ENCODE measurements around the gene RAD51B.
"Not testable (repeated sequence)": the region's sequence is repeated elsewhere in the genome, so short reads cannot be mapped to it uniquely, and the experiment has no call there.

RAD51B gene

DNA sequence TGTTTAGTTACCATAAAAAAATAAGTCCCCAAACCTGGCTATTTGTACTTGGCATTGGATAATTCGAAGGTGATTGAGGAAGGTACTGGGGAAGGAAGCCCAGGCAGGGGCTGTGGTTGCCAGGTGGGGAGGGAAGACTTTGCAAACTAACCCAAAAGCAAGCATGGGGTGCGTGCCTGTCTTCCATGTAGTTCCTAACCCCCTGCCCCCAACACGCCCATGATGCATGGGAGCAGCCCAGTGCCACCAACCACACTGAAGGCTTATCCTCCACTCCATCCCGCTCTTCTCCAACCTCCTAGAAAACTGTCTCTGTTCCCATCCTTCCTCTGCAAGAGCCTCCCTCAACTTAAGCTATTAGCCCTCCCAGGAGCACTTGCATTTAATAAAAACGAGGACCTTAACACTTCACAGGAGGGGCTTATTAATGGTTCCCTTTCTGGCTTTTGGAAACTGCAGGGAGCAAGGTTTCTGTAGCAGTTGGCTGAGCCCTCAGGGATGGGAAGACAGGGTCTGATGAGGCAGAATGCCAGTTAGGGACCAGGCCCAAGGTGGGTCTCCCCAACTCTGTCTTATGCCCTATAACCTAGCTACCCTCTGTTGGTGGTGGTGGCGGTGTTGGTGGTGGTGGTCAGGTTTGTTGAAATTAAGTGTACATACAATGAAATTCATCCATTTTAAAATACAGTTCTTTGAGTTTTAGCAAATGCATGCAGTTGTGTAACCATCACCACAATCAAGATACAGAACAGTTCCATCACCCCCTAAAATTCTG is 877.3 kb downstream of the RAD51B start:
- H3K27me3 Mint-ChIP-seq (ENCODE audit: low read depth) = no peaks in the 10 kb centered on the region
- H3K9me3 Mint-ChIP-seq = no peaks in the 10 kb centered on the region
- peaks cover 16% of the 10 kb centered on the region for H3K4me1 Mint-ChIP-seq (ENCODE audit: low read depth)
- H3K36me3 Mint-ChIP-seq (ENCODE audit: low read depth) = no peaks in the 10 kb centered on the region
- H3K4me3 Mint-ChIP-seq = no peak overlapping the region
- no peak overlapping the region for H3K27ac Mint-ChIP-seq

DNA sequence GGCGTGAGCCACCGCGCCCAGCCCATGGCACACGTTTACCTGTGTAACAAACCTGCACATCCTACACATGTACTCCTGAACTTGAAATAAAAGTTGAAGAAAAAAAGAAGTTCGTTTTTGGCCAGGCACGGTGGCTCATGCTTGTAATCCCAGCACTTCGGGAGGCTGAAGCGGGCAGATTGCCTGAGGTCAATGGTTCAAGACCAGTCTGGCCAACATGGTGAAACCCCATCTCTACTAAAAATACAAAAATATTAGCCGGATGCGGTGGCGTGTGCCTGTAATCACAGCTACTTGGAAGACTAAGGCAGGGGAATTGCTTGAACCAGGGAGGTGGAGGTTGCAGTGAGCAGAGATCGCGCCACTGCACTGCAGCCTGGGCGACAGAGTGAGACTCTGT is 879.2 kb downstream of the RAD51B start:
- not testable (repeated sequence) for H3K27me3 Mint-ChIP-seq (ENCODE audit: low read depth); H3K36me3 Mint-ChIP-seq (ENCODE audit: low read depth); H3K27ac Mint-ChIP-seq; H3K9me3 Mint-ChIP-seq; H3K4me3 Mint-ChIP-seq
- H3K4me1 Mint-ChIP-seq (ENCODE audit: low read depth) = peaks cover 16% of the 10 kb centered on the region

DNA sequence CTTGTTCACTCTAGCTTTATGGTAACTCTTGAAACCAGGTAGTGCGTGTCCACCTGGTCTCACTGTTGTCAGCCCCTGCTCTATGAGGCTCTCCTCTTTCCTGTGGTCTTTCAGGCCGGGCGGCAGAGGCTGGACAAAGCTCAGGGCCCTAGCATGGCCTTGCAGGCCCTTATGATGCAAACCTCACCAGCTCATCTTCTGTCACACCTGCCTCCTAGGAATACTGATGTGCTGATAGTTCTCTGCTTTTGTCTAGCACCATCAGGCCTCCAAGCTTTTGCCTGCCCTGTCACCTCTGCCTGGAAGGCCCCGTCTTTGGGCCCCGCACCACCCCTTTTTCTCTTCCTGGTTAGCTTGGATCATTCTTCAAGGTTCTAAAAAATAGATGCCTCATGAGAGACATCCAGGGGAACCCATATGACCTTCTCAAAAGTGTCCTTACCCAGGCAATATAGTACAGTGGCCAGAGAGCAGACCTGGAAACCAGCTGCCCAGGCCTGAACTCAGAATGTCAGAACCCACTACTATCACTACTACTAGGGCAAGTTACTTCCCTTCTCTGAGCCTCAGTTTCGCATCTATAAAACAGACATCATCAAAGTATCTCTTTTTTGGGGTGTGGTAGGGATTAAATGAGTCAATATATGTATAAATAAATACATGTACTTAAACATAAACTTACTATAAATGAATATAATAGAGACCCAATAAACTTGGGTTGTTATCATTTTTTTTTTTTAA is 881.6 kb downstream of the RAD51B start:
- Mint-ChIP-seq H3K4me3 (no peak overlapping the region), H3K27me3 (ENCODE audit: low read depth) (no peaks in the 10 kb centered on the region), H3K9me3 (no peaks in the 10 kb centered on the region), H3K4me1 (ENCODE audit: low read depth) (peaks cover 3% of the 10 kb centered on the region), H3K27ac (no peak overlapping the region), H3K36me3 (ENCODE audit: low read depth) (no peaks in the 10 kb centered on the region)

DNA sequence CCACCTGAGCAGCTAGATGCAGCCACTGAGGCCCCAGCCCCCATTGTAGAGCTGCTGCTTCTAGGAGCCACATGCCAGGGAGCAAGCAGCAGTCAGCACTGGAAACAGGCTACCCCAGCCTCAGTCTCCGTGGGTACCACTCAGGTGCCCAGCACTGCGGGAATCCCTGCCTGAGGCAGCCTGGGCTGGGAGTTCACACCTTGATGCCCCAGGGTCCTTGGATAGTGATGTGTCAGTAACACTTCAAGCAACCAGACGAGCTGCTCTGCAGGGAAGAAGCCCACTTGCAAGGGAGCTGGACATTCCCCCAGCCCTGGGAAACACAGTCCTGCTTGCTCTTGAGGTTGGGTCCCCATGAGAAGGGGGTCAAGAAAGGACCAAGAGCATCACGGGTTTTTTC is 882.6 kb downstream of the RAD51B start:
- no peak overlapping the region for H3K27ac Mint-ChIP-seq
- no peaks in the 10 kb centered on the region for H3K36me3 Mint-ChIP-seq (ENCODE audit: low read depth)
- H3K27me3 Mint-ChIP-seq (ENCODE audit: low read depth) = no peaks in the 10 kb centered on the region
- H3K4me1 Mint-ChIP-seq (ENCODE audit: low read depth) = peaks cover 2% of the 10 kb centered on the region
- H3K9me3 Mint-ChIP-seq = no peaks in the 10 kb centered on the region
- H3K4me3 Mint-ChIP-seq = no peak overlapping the region

DNA sequence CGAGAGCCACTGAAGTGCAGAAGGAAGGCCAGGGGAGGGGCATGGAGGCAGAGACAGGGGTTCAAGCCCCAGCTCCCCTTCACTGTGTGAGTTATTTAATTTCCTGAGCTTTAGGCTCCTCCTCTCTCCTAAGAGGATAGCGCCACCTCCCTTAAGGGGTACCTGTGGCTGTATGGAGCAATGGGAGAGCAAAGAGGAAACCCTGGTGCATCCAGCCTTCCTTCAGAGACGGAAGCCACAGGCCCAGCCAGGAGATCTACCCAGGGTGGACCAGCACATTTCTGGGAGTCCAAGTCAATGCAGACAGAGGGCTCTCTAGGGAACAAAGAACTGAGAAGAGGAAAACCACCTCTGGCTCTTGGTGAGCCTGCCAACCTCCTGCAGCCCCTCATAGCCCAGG is 883.0 kb downstream of the RAD51B start:
- no peak overlapping the region for H3K4me3 Mint-ChIP-seq
- H3K27ac Mint-ChIP-seq = no peak overlapping the region
- peaks cover 2% of the 10 kb centered on the region for H3K4me1 Mint-ChIP-seq (ENCODE audit: low read depth)
- no peaks in the 10 kb centered on the region for H3K9me3 Mint-ChIP-seq
- H3K27me3 Mint-ChIP-seq (ENCODE audit: low read depth) = no peaks in the 10 kb centered on the region
- no peaks in the 10 kb centered on the region for H3K36me3 Mint-ChIP-seq (ENCODE audit: low read depth)

DNA sequence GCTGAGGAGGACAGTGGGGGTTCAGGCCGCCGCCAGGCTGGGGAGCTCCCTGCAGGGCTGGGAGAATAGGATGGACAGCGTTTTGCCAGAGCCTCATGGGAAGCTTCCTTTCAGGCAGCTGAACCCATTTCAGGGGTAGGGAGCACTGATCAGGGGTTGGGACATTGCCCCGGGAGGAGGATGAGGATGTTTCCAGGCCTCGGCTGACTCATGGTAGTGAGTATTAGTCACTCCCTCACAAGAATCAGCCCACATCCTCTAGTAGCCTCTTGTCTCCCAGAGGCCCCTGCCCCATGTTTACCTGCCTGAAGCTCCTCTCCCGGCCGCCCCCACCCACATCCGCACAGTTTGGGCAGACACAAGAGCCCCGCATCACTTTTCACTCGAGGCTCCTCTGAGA is 883.5 kb downstream of the RAD51B start:
- H3K27ac Mint-ChIP-seq = no peak overlapping the region
- H3K27me3 Mint-ChIP-seq (ENCODE audit: low read depth) = no peaks in the 10 kb centered on the region
- H3K4me1 Mint-ChIP-seq (ENCODE audit: low read depth) = peaks cover 2% of the 10 kb centered on the region
- no peaks in the 10 kb centered on the region for H3K9me3 Mint-ChIP-seq
- H3K4me3 Mint-ChIP-seq = no peak overlapping the region
- H3K36me3 Mint-ChIP-seq (ENCODE audit: low read depth) = no peaks in the 10 kb centered on the region

DNA sequence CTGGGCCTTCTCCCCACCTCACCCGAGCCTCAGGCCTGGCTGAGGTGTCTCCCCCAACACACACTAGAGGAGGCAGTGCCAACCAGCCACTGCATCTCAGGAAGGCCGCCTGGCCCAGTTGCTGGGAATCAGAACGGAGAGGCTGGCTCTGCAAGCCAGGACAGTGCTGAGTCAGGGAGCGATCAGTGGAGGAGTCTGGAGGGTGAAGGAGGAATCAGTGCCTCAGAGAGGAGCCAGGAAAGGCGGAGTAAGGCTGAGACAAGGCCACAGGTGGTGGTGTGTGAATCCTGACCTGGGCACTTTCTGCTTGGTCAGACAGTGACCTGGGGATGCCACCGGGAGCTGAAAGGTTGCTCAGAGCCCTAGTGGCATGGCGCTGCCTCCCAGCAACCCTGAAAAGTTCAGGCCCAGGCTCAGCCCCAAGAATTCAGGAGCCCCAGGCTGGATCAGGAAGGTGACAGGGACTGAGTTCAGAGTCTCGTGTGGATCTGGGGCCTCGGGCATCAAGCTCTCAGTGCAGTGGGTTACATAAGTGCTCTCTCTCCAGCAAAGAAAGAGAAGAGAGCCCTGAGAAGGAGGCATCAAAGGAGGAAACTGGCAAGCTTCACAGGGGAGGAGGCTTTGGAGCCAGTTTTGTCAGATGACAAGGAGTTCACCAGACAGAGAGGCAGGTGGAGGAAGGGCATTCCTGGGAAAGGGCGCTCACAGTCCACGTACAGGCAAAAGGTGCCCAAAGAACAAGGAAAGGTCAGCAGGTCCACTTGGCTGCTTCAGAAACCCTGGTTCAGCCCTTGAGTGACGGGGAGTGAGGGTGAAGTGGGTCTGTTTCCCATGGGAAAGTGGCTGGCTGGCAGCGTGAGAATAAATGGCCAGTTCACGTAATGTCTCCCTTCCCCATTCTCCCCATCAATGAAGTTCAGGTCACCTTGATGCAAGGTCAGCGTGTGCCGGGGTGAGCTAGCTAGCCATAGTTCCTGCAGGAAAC is 885.4 kb downstream of the RAD51B start:
- peak overlapping the region; percentile 31 for H3K27ac Mint-ChIP-seq
- no peaks in the 10 kb centered on the region for H3K36me3 Mint-ChIP-seq (ENCODE audit: low read depth)
- H3K4me1 Mint-ChIP-seq (ENCODE audit: low read depth) = peaks cover 2% of the 10 kb centered on the region
- no peak overlapping the region for H3K4me3 Mint-ChIP-seq
- no peaks in the 10 kb centered on the region for H3K9me3 Mint-ChIP-seq
- no peaks in the 10 kb centered on the region for H3K27me3 Mint-ChIP-seq (ENCODE audit: low read depth)

DNA sequence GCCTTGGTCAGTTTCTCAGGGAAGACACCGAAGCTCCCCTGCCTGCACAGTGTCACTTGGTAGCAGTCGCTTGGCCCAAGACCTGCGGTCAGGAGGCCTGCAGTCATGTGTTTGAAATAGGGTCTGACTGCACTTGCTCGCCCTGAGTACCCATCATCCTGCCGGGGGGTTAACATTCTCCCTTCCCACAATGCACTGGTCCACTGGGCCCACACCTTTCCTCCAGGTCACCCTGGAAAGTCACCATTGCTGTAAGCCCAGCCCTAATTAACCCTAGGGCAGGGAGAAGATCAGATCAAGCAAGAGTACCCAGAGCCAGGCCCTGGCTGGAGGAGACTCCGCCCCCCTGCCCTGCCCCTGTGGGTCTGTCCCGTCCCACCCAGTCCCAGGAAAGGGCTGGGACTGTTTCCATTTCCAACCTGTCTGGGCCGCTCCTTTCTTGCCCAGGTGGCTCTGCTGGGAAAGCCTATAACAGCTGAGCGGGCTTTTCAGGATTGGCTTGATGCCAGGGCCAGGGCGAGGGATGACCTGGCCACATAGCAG is 886.2 kb downstream of the RAD51B start:
- Mint-ChIP-seq H3K4me1 (ENCODE audit: low read depth) (peaks cover 2% of the 10 kb centered on the region), H3K27me3 (ENCODE audit: low read depth) (no peaks in the 10 kb centered on the region), H3K4me3 (no peak overlapping the region), H3K9me3 (no peaks in the 10 kb centered on the region), H3K36me3 (ENCODE audit: low read depth) (no peaks in the 10 kb centered on the region), H3K27ac (no peak overlapping the region)

DNA sequence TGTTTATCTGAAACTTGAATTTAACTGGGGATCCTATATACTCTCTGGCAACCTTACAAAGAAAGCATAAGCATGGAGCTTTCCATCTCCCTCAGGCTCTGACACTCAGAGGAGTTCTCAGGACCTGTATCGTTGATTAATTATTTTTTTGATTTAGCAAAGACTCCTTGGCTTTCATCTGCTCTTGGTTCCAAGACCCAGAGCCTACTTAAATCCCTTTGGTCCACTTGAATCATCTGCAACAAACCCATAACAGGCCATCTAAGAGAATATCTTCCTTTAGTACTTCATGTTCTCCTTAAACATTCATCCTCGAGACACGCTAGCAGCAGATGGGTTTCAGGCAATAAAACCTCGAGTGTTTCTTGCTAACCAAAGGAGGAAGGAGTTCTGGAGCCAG is 887.9 kb downstream of the RAD51B start:
- Mint-ChIP-seq H3K36me3 (ENCODE audit: low read depth) (no peaks in the 10 kb centered on the region), H3K27ac (no peak overlapping the region), H3K4me1 (ENCODE audit: low read depth) (peaks cover 14% of the 10 kb centered on the region), H3K27me3 (ENCODE audit: low read depth) (no peaks in the 10 kb centered on the region), H3K4me3 (no peak overlapping the region), H3K9me3 (no peaks in the 10 kb centered on the region)

DNA sequence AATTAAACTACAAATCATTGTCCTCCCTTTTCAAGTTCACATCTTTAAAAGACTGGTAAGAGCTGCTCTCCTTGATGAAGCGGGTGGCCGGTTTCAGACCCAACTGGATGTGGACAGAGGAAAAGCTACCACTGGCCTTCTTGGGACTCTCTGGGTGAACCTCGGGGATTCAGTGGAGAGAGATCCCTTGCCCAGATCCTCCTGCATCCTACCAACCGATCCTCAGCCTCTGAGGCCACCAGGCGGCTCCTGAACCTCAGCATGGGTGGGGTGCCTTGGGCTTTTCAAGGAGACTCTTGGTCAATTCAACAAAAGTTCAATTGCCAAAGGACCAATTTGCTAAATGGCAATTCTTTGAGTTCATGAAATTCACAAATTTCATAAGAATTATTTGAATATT is 888.8 kb downstream of the RAD51B start:
- H3K27me3 Mint-ChIP-seq (ENCODE audit: low read depth) = no peaks in the 10 kb centered on the region
- H3K4me3 Mint-ChIP-seq = no peak overlapping the region
- no peaks in the 10 kb centered on the region for H3K9me3 Mint-ChIP-seq
- H3K4me1 Mint-ChIP-seq (ENCODE audit: low read depth) = peaks cover 16% of the 10 kb centered on the region
- no peaks in the 10 kb centered on the region for H3K36me3 Mint-ChIP-seq (ENCODE audit: low read depth)
- no peak overlapping the region for H3K27ac Mint-ChIP-seq

DNA sequence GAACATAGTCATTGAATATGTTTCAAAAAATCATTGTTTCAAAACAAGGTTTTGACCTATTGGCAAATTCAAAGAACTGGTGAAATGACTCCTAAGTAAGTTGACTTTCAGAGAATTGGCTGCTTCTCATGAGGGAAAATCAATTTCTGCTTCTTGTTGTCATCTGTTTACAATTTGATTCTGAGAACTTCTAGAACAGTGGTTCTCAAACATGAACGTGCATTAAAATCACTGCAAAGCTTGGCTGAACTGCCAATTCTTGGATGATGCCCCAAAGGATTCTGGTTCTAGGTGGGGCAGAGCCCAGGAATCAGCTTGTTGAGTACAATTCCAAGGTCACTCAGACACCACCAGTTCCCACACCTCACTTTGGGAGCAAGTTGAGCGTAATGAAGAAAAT is 889.4 kb downstream of the RAD51B start:
- peaks cover 18% of the 10 kb centered on the region for H3K4me1 Mint-ChIP-seq (ENCODE audit: low read depth)
- H3K27ac Mint-ChIP-seq = no peak overlapping the region
- no peaks in the 10 kb centered on the region for H3K36me3 Mint-ChIP-seq (ENCODE audit: low read depth)
- H3K27me3 Mint-ChIP-seq (ENCODE audit: low read depth) = no peaks in the 10 kb centered on the region
- no peaks in the 10 kb centered on the region for H3K9me3 Mint-ChIP-seq
- H3K4me3 Mint-ChIP-seq = no peak overlapping the region

DNA sequence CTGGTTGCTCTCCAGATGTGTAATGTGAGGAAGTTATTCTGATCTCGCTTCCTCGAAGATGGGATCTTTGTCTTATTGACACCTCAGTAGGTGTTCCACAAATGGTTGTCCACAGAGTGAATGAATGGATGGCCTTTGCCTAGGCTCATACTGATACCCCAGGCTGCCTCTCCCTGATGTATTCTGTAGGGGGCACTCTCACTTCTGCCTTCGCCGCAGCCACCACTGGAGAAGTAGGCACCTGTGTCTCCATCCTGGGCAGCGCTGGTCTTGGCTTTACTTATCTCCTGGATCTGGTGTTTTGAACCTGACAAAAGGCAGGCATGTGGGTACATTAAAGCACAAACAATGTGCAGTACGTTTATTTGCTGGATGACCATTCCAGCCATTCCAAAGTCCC is 891.2 kb downstream of the RAD51B start:
- H3K27ac Mint-ChIP-seq = no peak overlapping the region

DNA sequence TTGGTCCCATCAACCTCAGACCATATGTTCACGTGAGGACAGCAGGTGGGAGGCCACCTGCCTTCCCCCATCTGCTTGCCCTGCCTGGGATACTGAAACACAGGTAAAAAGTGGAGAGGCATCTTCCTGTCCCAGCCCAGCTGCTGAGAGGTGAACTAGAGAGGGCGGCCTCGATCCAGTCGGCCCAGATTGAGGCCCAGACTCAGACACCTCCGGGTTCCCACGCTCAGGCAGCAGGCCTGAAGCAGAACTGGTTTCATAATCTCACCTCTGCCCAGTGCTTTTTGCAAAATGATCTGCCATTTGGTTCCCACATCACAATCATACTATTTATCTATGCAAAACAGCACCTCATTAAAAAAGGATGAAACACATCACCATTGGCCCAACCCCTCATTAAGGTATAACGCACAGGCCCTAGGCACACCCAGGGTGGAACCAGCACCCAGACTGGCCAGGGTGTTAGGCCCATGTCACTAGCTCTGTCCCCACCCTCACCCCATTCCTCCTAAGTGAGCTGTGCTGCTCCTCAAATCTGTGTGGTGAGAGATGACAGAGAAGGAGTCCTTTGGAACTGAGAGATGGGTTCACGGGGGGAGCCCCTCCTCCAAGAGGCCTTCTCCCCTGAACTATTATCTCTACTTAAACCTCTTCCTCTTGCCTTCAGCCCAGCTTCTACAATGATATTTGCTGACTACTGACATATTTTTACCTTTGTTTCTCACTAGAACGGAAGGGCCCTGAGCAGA is 892.2 kb downstream of the RAD51B start:
- Mint-ChIP-seq H3K27ac (no peak overlapping the region), H3K9me3 (no peaks in the 10 kb centered on the region), H3K4me3 (no peak overlapping the region), H3K4me1 (ENCODE audit: low read depth) (peaks cover 31% of the 10 kb centered on the region), H3K27me3 (ENCODE audit: low read depth) (no peaks in the 10 kb centered on the region), H3K36me3 (ENCODE audit: low read depth) (no peaks in the 10 kb centered on the region)

More for the DNA sequence above, 891.2 kb downstream of the RAD51B start:
- H3K4me1 Mint-ChIP-seq (ENCODE audit: low read depth) = peaks cover 27% of the 10 kb centered on the region
- H3K4me3 Mint-ChIP-seq = no peak overlapping the region
- no peaks in the 10 kb centered on the region for H3K9me3 Mint-ChIP-seq
- no peaks in the 10 kb centered on the region for H3K27me3 Mint-ChIP-seq (ENCODE audit: low read depth)
- H3K36me3 Mint-ChIP-seq (ENCODE audit: low read depth) = no peaks in the 10 kb centered on the region

Data from T-helper 1 cell treated with Interleukin-12 subunit alpha and Interleukin-12 subunit beta and Interleukin-4 antibody, amounts not matched to agents 30 μg/mL and 1 μg/mL, for 36 hours (primary cell).